Coronary artery (tissue), 2 donors: ENCODE data around the gene KCNQ5.
A peak's percentile ranks its signal among the peaks of the same experiment; 100 is the strongest.

Source experiments
- DNase-seq: peaks from one replicate; pipeline ENCODE4 v3.0.0-alpha.2; 2017; ENCODE audit warnings: low spot score
- H3K27ac ChIP-seq, 2 donors: fragments of 200-600 bp; sonication (generic); one replicate each; pipeline ENCODE4 v1.5.1; 2016 to 2019
- H3K4me3 ChIP-seq: fragments of 200-600 bp; sonication (generic); 2 replicates; pipeline ENCODE4 v1.5.1; 2016; ENCODE audit warnings: mild to moderate bottlenecking, moderate library complexity
- TF ChIP-seq, protein P1 (sequence below): fragments of 200-600 bp; sonication (generic); IDR thresholded peaks from one replicate; pipeline ENCODE4 v1.5.1; 2019; ENCODE audit warnings: antibody characterized with exemption

KCNQ5 gene

GRCh38 chr6:73157870-73158269 is 536.0 kb downstream of the KCNQ5 start:
- DNase-seq, result no peak
- Histone ChIP-seq H3K27ac (no peak overlapping the region), H3K4me3 (no peak overlapping the region)
- TF ChIP-seq, protein P1, sequence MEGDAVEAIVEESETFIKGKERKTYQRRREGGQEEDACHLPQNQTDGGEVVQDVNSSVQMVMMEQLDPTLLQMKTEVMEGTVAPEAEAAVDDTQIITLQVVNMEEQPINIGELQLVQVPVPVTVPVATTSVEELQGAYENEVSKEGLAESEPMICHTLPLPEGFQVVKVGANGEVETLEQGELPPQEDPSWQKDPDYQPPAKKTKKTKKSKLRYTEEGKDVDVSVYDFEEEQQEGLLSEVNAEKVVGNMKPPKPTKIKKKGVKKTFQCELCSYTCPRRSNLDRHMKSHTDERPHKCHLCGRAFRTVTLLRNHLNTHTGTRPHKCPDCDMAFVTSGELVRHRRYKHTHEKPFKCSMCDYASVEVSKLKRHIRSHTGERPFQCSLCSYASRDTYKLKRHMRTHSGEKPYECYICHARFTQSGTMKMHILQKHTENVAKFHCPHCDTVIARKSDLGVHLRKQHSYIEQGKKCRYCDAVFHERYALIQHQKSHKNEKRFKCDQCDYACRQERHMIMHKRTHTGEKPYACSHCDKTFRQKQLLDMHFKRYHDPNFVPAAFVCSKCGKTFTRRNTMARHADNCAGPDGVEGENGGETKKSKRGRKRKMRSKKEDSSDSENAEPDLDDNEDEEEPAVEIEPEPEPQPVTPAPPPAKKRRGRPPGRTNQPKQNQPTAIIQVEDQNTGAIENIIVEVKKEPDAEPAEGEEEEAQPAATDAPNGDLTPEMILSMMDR, result no peak

DNA sequence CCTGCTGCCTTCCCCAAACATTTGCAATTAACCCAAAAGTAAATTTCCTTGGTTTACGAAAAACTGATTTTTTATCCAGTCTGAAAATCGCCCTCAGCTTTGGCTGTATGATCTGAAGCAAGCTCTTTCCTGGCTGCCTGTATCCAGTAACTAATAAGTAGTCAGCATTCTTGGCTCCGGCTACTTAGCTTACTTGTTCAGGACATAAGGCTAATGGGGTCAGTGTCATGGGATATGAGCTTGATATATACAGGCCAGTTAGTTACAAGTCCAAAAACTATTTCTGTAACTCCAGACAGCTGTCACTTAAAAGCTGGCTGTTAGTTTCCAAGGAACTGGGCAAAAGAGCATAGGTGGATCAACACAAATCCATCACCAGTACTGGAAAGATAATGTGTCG is 547.2 kb downstream of the KCNQ5 start:
- no peak overlapping the region for H3K27ac ChIP-seq
- TF ChIP-seq, protein P1, result no peak
- DNase-seq, result no peak
- H3K4me3 ChIP-seq, result no peak overlapping the region

DNA sequence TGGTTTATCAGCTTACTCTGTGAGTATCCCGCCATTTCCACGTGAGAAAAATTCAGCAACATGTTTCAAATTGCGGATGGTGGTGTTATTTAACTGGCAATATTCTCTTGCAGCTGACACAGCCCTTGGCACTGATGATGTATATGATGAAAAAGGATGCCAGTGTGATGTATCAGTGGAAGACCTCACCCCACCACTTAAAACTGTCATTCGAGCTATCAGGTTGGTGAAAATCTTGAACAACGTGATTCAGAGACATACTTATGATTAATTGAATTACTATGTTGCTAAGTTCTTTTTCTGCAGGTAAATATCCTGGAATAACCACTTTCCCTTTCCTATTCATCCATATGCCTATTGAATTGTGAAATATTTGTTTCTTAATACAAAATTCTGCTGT is 547.8 kb downstream of the KCNQ5 start:
- Histone ChIP-seq H3K4me3 (no peak overlapping the region), H3K27ac (no peak overlapping the region)
- TF ChIP-seq, protein P1, result no peak
- DNase-seq, result no peak

GRCh38 chr6:73174646-73175045 is 552.8 kb downstream of the KCNQ5 start:
- DNase-seq, result no peak
- H3K4me3 ChIP-seq, result no peak overlapping the region
- H3K27ac ChIP-seq, result no peak overlapping the region
- TF ChIP-seq, protein P1, result no peak

GRCh38 chr6:73176057-73176456 is 554.2 kb downstream of the KCNQ5 start:
- DNase-seq, result no peak

DNA sequence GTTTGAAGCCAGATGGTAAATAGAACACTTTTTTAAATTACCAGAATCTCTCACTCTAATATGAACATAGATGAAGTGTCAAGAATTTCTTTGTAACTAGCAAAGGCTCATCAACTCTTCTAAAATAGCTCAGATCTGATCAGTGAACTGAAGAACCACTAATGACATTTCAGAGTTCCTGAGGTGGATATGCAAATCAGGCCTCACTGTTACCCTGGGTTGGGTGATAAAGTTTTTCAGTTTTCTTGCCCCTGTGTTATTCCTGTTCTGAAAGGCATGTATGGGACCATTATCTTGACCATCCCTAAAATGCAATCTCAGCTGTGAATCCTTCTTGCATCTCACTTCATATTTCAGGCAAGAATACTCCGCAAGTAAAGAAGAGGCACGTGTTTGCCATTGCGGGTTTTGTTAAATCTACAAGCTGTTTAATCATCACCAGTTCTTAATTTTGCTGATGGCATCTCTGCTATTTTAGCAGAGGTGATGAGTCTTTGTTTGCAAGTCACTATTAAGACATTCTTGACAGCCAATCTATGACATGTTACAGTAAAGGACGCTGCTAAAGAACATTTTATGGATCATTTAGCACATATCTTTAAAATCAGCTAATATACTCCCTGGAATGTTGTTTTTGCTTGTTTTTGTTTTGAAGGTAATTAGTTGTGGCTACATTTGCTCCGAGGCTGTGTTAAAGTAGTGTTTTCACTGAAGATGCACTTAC is 555.5 kb downstream of the KCNQ5 start:
- TF ChIP-seq, protein P1, result no peak
- no peak overlapping the region for H3K27ac ChIP-seq
- no peak for DNase-seq

More at GRCh38 chr6:73176057-73176456, 554.2 kb downstream of the KCNQ5 start:
- Histone ChIP-seq H3K27ac (no peak overlapping the region), H3K4me3 (no peak overlapping the region)
- TF ChIP-seq, protein P1, result no peak

GRCh38 chr6:73180076-73180738 is 558.3 kb downstream of the KCNQ5 start:
- no peak for DNase-seq
- H3K27ac ChIP-seq, result no peak overlapping the region
- TF ChIP-seq, protein P1, result no peak
- H3K4me3 ChIP-seq, result peak overlapping the region; percentile 59

More for the DNA sequence above, 555.5 kb downstream of the KCNQ5 start:
- no peak overlapping the region for H3K4me3 ChIP-seq
